GM21526 (cell line): Measurements from ENCODE around the gene HOGA1.
"Not testable (repeated sequence)": the region's sequence is repeated elsewhere in the genome, so short reads cannot be mapped to it uniquely, and the experiment has no call there.

Experiments used
- ATAC-seq: cut with Tn5 transposase; IDR thresholded peaks from one replicate; pipeline ENCODE4 v1.9.1; 2021; ENCODE audit warnings: moderate library complexity; ENCODE audit not compliant: unreplicated experiment, low FRiP score

Gene HOGA1

GRCh38 chr10:97642471-97643159, 58.4 kb downstream of the HOGA1 start:
- not testable (repeated sequence) for ATAC-seq

- no peak for ATAC-seq
These were observed 59.3 kb downstream of the HOGA1 start for GRCh38 chr10:97643441-97643985.

- no peak for ATAC-seq
These were observed 60.7 kb downstream of the HOGA1 start for GRCh38 chr10:97644936-97645335.

GRCh38 chr10:97647556-97647955, 63.4 kb downstream of the HOGA1 start:
- ATAC-seq, result no peak

GRCh38 chr10:97648562-97649404, 64.6 kb downstream of the HOGA1 start:
- ATAC-seq, result peak; percentile 86

- ATAC-seq, result not testable (repeated sequence)
These were observed 65.2 kb downstream of the HOGA1 start for GRCh38 chr10:97649405-97649750.

GRCh38 chr10:97650726-97651125, 66.5 kb downstream of the HOGA1 start:
- ATAC-seq, result no peak

GRCh38 chr10:97651773-97652172, 67.6 kb downstream of the HOGA1 start:
- no peak for ATAC-seq

GRCh38 chr10:97656777-97657176, 72.6 kb downstream of the HOGA1 start:
- ATAC-seq, result no peak

- ATAC-seq, result no peak
These were observed 75.4 kb downstream of the HOGA1 start for GRCh38 chr10:97659589-97659988.
